Measurements from ENCODE around the gene KIDINS220.

- TF ChIP-seq POLR2A (conservative IDR thresholded peaks at IDR 0.05) (no peak), ZNF140 (CRISPR knock-in tag; IDR thresholded peaks at IDR 0.05) (no peak)
Measured at GRCh38 chr2:8685697-8686358, 151.6 kb downstream of the KIDINS220 start.

Data from K562 (cell line).